H9 (cell line): Measurements from ENCODE around the gene SEPTIN12. TPM values are rescaled to one million over a fixed set of nuclear protein-coding genes. Genes with fewer than 3 reads are reported as not detected.

ENCODE experiments used
- DNase-seq: peaks from one replicate; pipeline ENCODE4 v3.0.0-alpha.2; 2017
- H2AFZ ChIP-seq: one replicate; pipeline ENCODE4 v1.6.1; 2013; ENCODE audit warnings: mild to moderate bottlenecking, low read length, control low read depth, moderate library complexity
- H2AK5ac ChIP-seq: 2 replicates; pipeline ENCODE4 v1.6.1; 2013; ENCODE audit warnings: low read length, control low read depth, mixed read lengths; ENCODE audit not compliant: insufficient read length
- H2BK120ac ChIP-seq: one replicate; pipeline ENCODE4 v1.6.1; 2013; ENCODE audit warnings: low read depth, mild to moderate bottlenecking, low read length, control low read depth, inconsistent platforms; ENCODE audit not compliant: poor library complexity, severe bottlenecking
- H2BK12ac ChIP-seq: 2 replicates; pipeline ENCODE4 v1.6.1; 2013; ENCODE audit warnings: low read length, control low read depth, mixed read lengths, low read depth; ENCODE audit not compliant: insufficient read length
- H2BK15ac ChIP-seq: 2 replicates; pipeline ENCODE4 v1.6.1; 2013; ENCODE audit warnings: low read depth, low read length, control low read depth
- H2BK20ac ChIP-seq: one replicate; pipeline ENCODE4 v1.6.1; 2013; ENCODE audit warnings: low read depth, mild to moderate bottlenecking, low read length, control low read depth, inconsistent platforms; ENCODE audit not compliant: poor library complexity, severe bottlenecking
- H2BK5ac ChIP-seq: 2 replicates; pipeline ENCODE4 v1.6.1; 2013; ENCODE audit warnings: low read length, control low read depth, mixed read lengths; ENCODE audit not compliant: insufficient read length
- H3K14ac ChIP-seq: 2 replicates; pipeline ENCODE4 v1.6.1; 2013; ENCODE audit warnings: low read length, control low read depth; ENCODE audit not compliant: insufficient read depth
- H3K18ac ChIP-seq: 2 replicates; pipeline ENCODE4 v1.6.1; 2013; ENCODE audit warnings: low read depth, mild to moderate bottlenecking, mixed read lengths, low read length, control low read depth; ENCODE audit not compliant: insufficient read length
- H3K23ac ChIP-seq: 2 replicates; pipeline ENCODE4 v1.6.1; 2013; ENCODE audit warnings: low read length, control low read depth, mixed read lengths, low read depth; ENCODE audit not compliant: insufficient read length
- H3K23me2 ChIP-seq: 2 replicates; pipeline ENCODE4 v1.6.1; 2013; ENCODE audit warnings: low read depth, mild to moderate bottlenecking, mixed read lengths, low read length, control low read depth; ENCODE audit not compliant: insufficient read length, poor library complexity, severe bottlenecking
- H3K27ac ChIP-seq: 2 replicates; pipeline ENCODE4 v1.5.1; 2013; ENCODE audit warnings: low read length, control low read depth, mixed read lengths, low read depth; ENCODE audit not compliant: insufficient read length
- H3K27me3 ChIP-seq: 2 replicates; pipeline ENCODE4 v1.6.1; 2013; ENCODE audit warnings: low read length, control low read depth, inconsistent platforms; ENCODE audit not compliant: insufficient read depth
- H3K4ac ChIP-seq: 2 replicates; pipeline ENCODE4 v1.6.1; 2013; ENCODE audit warnings: low read depth, mild to moderate bottlenecking, control low read depth, inconsistent platforms, low read length, moderate library complexity
- H3K4me1 ChIP-seq: 2 replicates; pipeline ENCODE4 v1.6.1; 2013; ENCODE audit warnings: low read length, control low read depth, inconsistent platforms; ENCODE audit not compliant: insufficient read depth
- H3K4me2 ChIP-seq: 2 replicates; pipeline ENCODE4 v1.6.1; 2013; ENCODE audit warnings: low read length, control low read depth, mixed read lengths; ENCODE audit not compliant: insufficient read length, insufficient read depth
- H3K56ac ChIP-seq: 2 replicates; pipeline ENCODE4 v1.6.1; 2013; ENCODE audit warnings: low read depth, mild to moderate bottlenecking, mixed read lengths, low read length, control low read depth; ENCODE audit not compliant: insufficient read length
- H3K79me1 ChIP-seq: 2 replicates; pipeline ENCODE4 v1.6.1; 2013; ENCODE audit warnings: low read depth, mild to moderate bottlenecking, moderate library complexity, low read length, control low read depth, inconsistent platforms; ENCODE audit not compliant: insufficient read depth, poor library complexity, severe bottlenecking
- H3K79me2 ChIP-seq: 2 replicates; pipeline ENCODE4 v1.6.1; 2013; ENCODE audit warnings: low read length, control low read depth, inconsistent platforms; ENCODE audit not compliant: insufficient read depth
- H3K9ac ChIP-seq: 2 replicates; pipeline ENCODE4 v1.6.1; 2013; ENCODE audit warnings: low read length, control low read depth, mixed read lengths; ENCODE audit not compliant: insufficient read length; ENCODE audit errors: extremely low read depth
- H3K9me3 ChIP-seq: one replicate; pipeline ENCODE4 v1.6.1; 2013; ENCODE audit warnings: low read depth, low read length, inconsistent platforms; ENCODE audit not compliant: control insufficient read depth
- H3T11ph ChIP-seq: one replicate; pipeline ENCODE4 v1.6.1; 2013; ENCODE audit warnings: mild to moderate bottlenecking, low read length, control low read depth, inconsistent platforms
- H4K20me1 ChIP-seq: one replicate; pipeline ENCODE4 v1.6.1; 2013; ENCODE audit not compliant: control insufficient read depth, insufficient read length, insufficient read depth
- H4K5ac ChIP-seq: 2 replicates; pipeline ENCODE4 v1.6.1; 2013; ENCODE audit warnings: low read depth, mild to moderate bottlenecking, mixed read lengths, low read length, control low read depth; ENCODE audit not compliant: insufficient read length
- H4K8ac ChIP-seq: replicated peaks from 2 replicates; pipeline ENCODE4 v1.6.1; 2013; ENCODE audit warnings: low read length, control low read depth, mixed read lengths, low read depth; ENCODE audit not compliant: insufficient read length
- H4K91ac ChIP-seq: 2 replicates; pipeline ENCODE4 v1.6.1; 2013; ENCODE audit warnings: low read depth, mild to moderate bottlenecking, moderate library complexity, mixed read lengths, low read length, control low read depth; ENCODE audit not compliant: insufficient read length
- H3K27ac Mint-ChIP-seq, 3 experiments: 2 replicates in 2 of 3; 3 replicates in 1 of 3; pipeline ENCODE4 v1.8.0; 2020 to 2021; ENCODE audit warnings: mixed read lengths in 3 of 3, mild to moderate bottlenecking in 1 of 3, moderate library complexity in 1 of 3
- H3K27me3 Mint-ChIP-seq: 2 replicates; pipeline ENCODE4 v1.8.0; 2021; ENCODE audit warnings: low read depth, mild to moderate bottlenecking, moderate library complexity, mixed read lengths
- H3K36me3 Mint-ChIP-seq, 3 experiments: 2 replicates in 2 of 3; 3 replicates in 1 of 3; pipeline ENCODE4 v1.8.0; 2020 to 2021; ENCODE audit warnings: low read depth in 3 of 3, mixed read lengths in 3 of 3; ENCODE audit not compliant: insufficient read depth in 1 of 3
- H3K4me1 Mint-ChIP-seq, 2 experiments: 2 replicates each; pipeline ENCODE4 v1.8.0; 2020; ENCODE audit warnings: mixed read lengths in 2 of 2
- H3K4me3 Mint-ChIP-seq, 2 experiments: 2 replicates in 1 of 2; 3 replicates in 1 of 2; pipeline ENCODE4 v1.8.0; 2020 to 2021; ENCODE audit warnings: mild to moderate bottlenecking in 2 of 2, mixed read lengths in 2 of 2, moderate library complexity in 1 of 2
- H3K9me3 Mint-ChIP-seq, 2 experiments: 2 replicates in 1 of 2; 3 replicates in 1 of 2; pipeline ENCODE4 v1.8.0; 2020; ENCODE audit warnings: mild to moderate bottlenecking in 2 of 2, mixed read lengths in 2 of 2, moderate library complexity in 1 of 2
- WGBS: extraction: QIAGEN DNeasy Blood & Tissue Kit; methylation state at CpG from one replicate; pipeline ENCODE4 v1.1.7; 2013; ENCODE audit warnings: missing lambda C conversion rate, low lambda C conversion rate, mixed read lengths; ENCODE audit not compliant: insufficient read length; ENCODE audit errors: extremely low coverage; 5-methylcytosine and 5-hydroxymethylcytosine counted together
- total RNA-seq: library from RNA; stranded (reverse); gene quantifications from 2 replicates; pipeline ENCODE4 v1.2.1, GENCODE V29; 2021
- TF ChIP-seq, protein P1 (sequence below): fragments of 200-600 bp; sonication (generic); conservative IDR thresholded peaks from 3 replicates; pipeline ENCODE4 v1.8.0; 2021; ENCODE audit warnings: antibody characterized with exemption, mild to moderate bottlenecking

SEPTIN12 gene
- total RNA-seq, 1 experiment from 2014 or later, result 0.48 TPM

DNA sequence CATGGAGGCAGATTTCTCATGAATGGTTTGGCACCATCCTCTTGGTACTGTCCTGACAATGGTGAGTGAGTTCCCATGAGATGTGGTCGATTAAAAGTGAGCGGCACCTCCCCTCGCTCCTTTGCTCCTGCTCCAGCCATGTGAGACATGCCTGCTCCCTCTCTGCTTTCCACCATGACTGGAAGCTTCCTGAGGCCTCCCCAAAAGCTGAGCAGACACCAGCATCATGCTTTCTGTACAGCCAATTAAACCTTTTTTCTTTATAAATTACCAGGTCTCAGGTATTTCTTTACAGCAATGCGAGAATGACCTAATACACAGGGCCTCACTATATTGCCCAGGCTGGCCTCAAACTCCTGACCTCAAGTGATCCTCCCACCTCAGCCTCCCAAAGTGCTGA is 33.3 kb downstream of the SEPTIN12 start:
- no peak overlapping the region for H3K14ac ChIP-seq
- no peak overlapping the region for H2BK5ac ChIP-seq
- DNase-seq, result no peak
- H3K18ac ChIP-seq, result no peak overlapping the region
- no peak overlapping the region for H3K9ac ChIP-seq
- H2BK12ac ChIP-seq, result no peak overlapping the region
- no peak overlapping the region for H2BK20ac ChIP-seq
- Mint-ChIP-seq H3K27me3 (no peaks in the 10 kb centered on the region), H3K36me3 (peaks cover 47 to 74% (median 67%) of the 10 kb centered on the region in 3 experiments), H3K9me3 (peaks cover 7 to 9% of the 10 kb centered on the region in 2 experiments; a peak in 3 of 5 replicates), H3K27ac (no peak overlapping the region; a peak in 1 of 7 replicates), H3K4me3 (no peak overlapping the region), H3K4me1 (no peaks in the 10 kb centered on the region)
- WGBS, result no CpG with 5 or more reads among the region's 4 CpGs
- H4K91ac ChIP-seq, result no peak overlapping the region
- no peaks in the 10 kb centered on the region for H4K20me1 ChIP-seq
- TF ChIP-seq, protein P1, sequence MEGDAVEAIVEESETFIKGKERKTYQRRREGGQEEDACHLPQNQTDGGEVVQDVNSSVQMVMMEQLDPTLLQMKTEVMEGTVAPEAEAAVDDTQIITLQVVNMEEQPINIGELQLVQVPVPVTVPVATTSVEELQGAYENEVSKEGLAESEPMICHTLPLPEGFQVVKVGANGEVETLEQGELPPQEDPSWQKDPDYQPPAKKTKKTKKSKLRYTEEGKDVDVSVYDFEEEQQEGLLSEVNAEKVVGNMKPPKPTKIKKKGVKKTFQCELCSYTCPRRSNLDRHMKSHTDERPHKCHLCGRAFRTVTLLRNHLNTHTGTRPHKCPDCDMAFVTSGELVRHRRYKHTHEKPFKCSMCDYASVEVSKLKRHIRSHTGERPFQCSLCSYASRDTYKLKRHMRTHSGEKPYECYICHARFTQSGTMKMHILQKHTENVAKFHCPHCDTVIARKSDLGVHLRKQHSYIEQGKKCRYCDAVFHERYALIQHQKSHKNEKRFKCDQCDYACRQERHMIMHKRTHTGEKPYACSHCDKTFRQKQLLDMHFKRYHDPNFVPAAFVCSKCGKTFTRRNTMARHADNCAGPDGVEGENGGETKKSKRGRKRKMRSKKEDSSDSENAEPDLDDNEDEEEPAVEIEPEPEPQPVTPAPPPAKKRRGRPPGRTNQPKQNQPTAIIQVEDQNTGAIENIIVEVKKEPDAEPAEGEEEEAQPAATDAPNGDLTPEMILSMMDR, result no peak
- no peaks in the 10 kb centered on the region for H3K23me2 ChIP-seq
- H2BK15ac ChIP-seq, result no peak overlapping the region
- H3K79me2 ChIP-seq, result no peaks in the 10 kb centered on the region
- H3K9me3 ChIP-seq, result no peaks in the 10 kb centered on the region
- no peak overlapping the region for H3K56ac ChIP-seq
- H3K4me1 ChIP-seq, result no peaks in the 10 kb centered on the region
- H3K27me3 ChIP-seq, result no peaks in the 10 kb centered on the region
- H4K5ac ChIP-seq, result no peak overlapping the region
- no peak overlapping the region for H4K8ac ChIP-seq
- H3K79me1 ChIP-seq, result no peaks in the 10 kb centered on the region
- no peak overlapping the region for H3K27ac ChIP-seq
- H3K23ac ChIP-seq, result no peak overlapping the region
- H2BK120ac ChIP-seq, result no peak overlapping the region
- H3K4ac ChIP-seq, result no peak overlapping the region
- no peak overlapping the region for H2AK5ac ChIP-seq
- no peak overlapping the region for H3T11ph ChIP-seq
- no peak overlapping the region for H3K4me2 ChIP-seq
- no peak overlapping the region for H2AFZ ChIP-seq
